ENCODE results near the gene CTAGE9. TPM values are rescaled to one million over a fixed set of nuclear protein-coding genes. Genes with fewer than 3 reads are reported as not detected.
"Not testable (repeated sequence)": the region's sequence is repeated elsewhere in the genome, so short reads cannot be mapped to it uniquely, and the experiment has no call there.

CTAGE9 gene, protein sequence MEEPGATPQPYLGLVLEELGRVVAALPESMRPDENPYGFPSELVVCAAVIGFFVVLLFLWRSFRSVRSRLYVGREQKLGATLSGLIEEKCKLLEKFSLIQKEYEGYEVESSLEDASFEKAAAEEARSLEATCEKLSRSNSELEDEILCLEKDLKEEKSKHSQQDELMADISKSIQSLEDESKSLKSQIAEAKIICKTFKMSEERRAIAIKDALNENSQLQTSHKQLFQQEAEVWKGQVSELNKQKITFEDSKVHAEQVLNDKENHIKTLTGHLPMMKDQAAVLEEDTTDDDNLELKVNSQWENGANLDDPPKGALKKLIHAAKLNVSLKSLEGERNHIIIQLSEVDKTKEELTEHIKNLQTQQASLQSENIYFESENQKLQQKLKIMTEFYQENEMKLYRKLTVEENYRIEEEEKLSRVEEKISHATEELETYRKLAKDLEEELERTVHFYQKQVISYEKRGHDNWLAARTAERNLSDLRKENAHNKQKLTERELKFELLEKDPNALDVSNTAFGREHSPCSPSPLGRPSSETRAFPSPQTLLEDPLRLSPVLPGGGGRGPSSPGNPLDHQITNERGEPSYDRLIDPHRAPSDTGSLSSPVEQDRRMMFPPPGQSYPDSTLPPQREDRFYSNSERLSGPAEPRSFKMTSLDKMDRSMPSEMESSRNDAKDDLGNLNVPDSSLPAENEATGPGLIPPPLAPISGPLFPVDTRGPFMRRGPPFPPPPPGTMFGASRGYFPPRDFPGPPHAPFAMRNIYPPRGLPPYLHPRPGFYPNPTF
- total RNA-seq = not detected

DNA sequence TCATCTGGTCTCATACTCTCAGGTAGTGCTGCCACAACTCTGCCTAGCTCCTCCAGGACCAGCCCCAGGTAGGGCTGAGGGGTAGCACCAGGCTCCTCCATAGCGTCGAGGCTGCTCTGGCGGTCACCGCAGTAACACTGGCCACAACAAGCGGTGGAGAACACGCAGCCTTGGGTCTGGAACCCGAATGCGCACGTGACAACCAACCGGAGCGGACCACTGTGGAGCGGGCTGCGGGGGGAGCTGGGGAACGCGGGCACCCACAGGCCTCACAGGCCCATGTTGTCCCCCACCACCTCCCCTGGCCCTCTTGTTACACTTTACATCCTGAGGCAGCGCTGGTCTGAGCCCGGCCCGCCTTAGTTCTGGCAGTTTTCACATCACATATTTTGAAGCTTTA, at the start of gene CTAGE9:
TSS of gene CTAGE9 (minus strand) at position 101 of the 400 bp plus-strand sequence. CDS start at position 101, 0 bp downstream.
- H3K9me3 Mint-ChIP-seq; DNase-seq; H3K4me1 Mint-ChIP-seq; ATAC-seq (ENCODE audit: low read depth); H3K27ac Mint-ChIP-seq; POLR2A ChIA-PET; H3K27me3 Mint-ChIP-seq; H3K4me3 Mint-ChIP-seq; H3K36me3 Mint-ChIP-seq: not testable (repeated sequence)

DNA sequence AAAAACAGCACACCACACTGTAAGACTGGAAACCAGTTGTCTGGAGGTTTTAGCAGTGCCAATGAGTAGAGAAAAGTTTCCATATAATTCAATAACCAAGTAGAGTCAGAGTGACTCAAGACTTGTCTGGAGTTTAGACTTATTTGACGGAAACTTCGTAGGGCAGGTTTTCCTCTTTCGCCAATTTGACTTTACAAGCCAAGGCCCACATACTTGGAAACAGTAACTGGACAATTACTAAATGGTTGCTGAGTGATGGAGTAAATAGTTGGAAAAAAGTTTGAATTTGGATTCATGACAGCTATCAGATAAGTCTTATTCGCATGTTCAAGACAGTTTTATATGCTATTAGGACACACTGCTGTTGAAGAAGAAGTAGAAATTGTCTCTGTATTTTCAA, 48.1 kb upstream of the CTAGE9 start:
- Mint-ChIP-seq H3K9me3 (no peaks in the 10 kb centered on the region), H3K27ac (no peak overlapping the region), H3K4me3 (no peak overlapping the region), H3K27me3 (peaks cover 20% of the 10 kb centered on the region), H3K4me1 (no peaks in the 10 kb centered on the region), H3K36me3 (no peaks in the 10 kb centered on the region)
- DNase-seq (no peak), ATAC-seq (ENCODE audit: low read depth) (no peak)
- POLR2A ChIA-PET = no interaction called here

DNA sequence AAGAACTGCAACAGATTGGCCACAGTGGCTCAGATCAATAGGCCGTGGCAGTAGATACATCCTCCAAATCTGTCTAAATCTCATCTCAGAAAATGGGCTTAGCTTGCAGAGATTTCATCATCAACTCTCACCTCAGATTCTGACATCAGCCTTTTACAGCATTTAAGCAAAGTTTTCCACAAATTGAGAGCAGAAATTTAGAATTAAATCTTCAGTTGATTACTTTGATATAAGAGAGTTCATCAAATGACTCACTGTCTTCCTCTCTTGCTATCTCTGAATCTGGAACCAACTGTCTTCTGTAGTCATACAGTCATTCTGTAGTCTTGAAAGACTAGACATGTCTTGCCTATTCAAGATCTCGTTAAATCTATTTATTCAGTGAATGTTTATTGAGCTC, 45.2 kb upstream of the CTAGE9 start:
- H3K36me3 Mint-ChIP-seq = no peaks in the 10 kb centered on the region
- ATAC-seq (ENCODE audit: low read depth) = no peak

DNA sequence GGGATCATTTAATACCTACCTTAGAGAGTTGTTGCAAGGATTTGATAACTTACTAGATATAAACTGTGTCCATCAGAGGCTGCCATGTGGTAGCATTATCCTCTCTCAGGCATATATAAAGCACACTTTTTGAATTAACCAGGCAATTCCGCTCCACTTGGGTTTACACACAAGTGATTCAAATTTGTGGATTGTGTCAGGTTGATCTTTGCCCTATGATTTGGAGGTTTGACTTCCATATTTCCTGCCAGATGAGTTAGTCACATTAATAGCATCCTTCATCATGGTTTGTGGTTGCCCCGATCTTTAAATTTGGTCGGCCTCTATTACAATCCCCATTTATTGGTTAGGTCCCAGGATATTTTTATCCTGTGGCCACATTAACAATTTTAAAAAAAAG, 44.8 kb upstream of the CTAGE9 start:
- POLR2A ChIA-PET = no interaction called here
- H3K9me3 Mint-ChIP-seq = no peaks in the 10 kb centered on the region
- peaks cover 21% of the 10 kb centered on the region for H3K27me3 Mint-ChIP-seq
- ATAC-seq (ENCODE audit: low read depth) (no peak), DNase-seq (no peak)
- H3K4me3 Mint-ChIP-seq = no peak overlapping the region
- no peaks in the 10 kb centered on the region for H3K4me1 Mint-ChIP-seq
- no peak overlapping the region for H3K27ac Mint-ChIP-seq
- H3K36me3 Mint-ChIP-seq = no peaks in the 10 kb centered on the region

More for the DNA sequence above, 45.2 kb upstream of the CTAGE9 start:
- POLR2A ChIA-PET = no interaction called here
- H3K27ac Mint-ChIP-seq = no peak overlapping the region
- H3K9me3 Mint-ChIP-seq = no peaks in the 10 kb centered on the region
- H3K4me3 Mint-ChIP-seq = no peak overlapping the region
- H3K4me1 Mint-ChIP-seq = no peaks in the 10 kb centered on the region
- no peak for DNase-seq
- peaks cover 21% of the 10 kb centered on the region for H3K27me3 Mint-ChIP-seq

DNA sequence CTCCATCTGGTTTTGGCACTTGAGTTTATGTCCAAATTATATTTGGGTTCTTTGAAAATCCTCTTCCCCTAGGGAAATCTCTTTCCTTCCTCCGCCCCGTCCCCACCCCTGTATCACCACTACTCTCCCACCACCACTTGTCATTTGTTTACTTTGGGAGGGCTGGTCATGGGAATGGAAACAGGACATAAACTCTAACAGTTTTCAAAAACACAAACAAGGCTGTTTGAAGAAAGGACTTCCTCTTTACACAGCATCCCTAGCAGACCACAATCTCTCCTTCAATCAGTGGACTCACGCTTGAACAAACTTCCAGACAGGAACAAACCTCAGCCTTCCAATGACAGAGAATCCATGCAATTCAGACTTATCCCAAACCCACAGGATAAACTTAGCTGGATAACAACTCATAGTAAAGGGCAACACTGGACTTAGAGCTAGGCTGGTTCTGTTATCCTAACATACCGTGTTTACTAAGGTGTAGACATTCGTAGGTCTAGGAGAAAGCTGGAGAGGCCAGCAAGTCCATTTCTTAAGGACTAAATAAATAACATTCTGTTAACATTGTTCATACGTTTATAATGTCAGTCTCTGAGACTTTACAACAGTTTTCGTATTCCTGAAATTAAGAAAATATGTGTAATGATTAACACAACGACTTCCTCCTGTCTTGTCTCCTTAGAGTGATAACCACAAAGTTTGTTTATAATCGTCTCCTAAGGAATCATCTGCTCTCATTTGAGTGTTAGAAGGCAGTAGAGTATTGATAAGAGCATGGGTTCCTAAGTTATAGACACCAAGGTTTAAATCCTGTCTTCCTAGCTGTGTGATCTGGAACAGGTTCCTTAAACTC, 44.1 kb upstream of the CTAGE9 start:
- POLR2A ChIA-PET = no interaction called here
- Mint-ChIP-seq H3K36me3 (no peaks in the 10 kb centered on the region), H3K4me1 (no peaks in the 10 kb centered on the region), H3K27ac (no peak overlapping the region), H3K27me3 (peaks cover 21% of the 10 kb centered on the region), H3K4me3 (no peak overlapping the region), H3K9me3 (no peaks in the 10 kb centered on the region)
- ATAC-seq (ENCODE audit: low read depth) (no peak), DNase-seq (no peak)

DNA sequence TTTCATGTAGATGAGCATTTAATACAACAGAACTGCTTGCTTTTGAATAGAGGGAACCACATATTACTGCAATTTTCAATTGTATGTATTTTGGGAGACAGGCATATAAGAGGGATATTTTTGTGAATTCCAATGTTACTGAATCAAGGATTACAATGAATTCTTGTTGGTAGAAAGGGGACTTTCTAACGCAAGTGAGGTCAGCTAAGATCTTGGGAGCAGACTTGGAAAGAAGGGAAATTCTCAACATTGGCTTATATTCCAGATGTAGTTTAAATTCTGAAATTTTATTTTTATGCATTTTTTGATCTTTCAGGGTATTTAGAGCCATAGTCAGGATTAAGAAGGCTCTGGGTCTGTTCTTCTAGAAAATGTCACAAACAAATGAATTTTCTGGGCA, 43.3 kb upstream of the CTAGE9 start:
- POLR2A ChIA-PET = no interaction called here
- H3K36me3 Mint-ChIP-seq = no peaks in the 10 kb centered on the region
- no peak overlapping the region for H3K4me3 Mint-ChIP-seq
- H3K4me1 Mint-ChIP-seq = no peaks in the 10 kb centered on the region
- H3K27me3 Mint-ChIP-seq = peaks cover 21% of the 10 kb centered on the region
- DNase-seq (no peak), ATAC-seq (ENCODE audit: low read depth) (no peak)
- no peak overlapping the region for H3K27ac Mint-ChIP-seq
- no peaks in the 10 kb centered on the region for H3K9me3 Mint-ChIP-seq

DNA sequence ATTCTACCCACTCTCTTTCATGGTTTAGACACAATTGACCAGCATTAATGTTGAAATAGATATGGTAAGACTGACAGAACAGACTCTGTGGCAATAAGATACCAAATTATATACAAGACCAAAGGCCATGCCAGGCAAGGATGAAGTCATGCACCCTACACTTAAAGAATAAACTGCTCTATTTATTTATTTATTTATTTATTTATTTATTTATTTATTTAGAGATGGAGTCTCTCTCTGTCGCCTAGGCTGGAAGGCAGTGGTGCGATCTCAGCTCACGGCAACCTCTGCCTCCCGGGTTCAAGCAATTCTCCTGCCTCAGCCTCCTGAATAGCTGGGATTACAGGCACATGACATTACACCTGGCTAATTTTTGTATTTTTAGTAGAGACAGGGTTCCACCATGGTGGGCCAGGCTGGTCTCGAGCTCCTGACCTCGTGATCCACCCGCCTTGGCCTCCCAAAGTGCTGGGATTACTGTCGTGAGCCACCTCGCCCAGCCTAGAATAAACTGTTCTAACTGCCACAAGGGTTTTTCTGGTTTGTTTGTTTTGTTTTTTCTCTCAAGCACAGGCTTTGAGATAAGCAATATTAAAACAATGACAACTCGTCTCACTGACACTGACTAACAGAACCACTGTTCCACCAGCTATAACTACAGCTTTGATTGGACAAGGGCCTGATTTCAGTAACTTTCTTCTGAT, 40.3 kb upstream of the CTAGE9 start:
- DNase-seq; POLR2A ChIA-PET; ATAC-seq (ENCODE audit: low read depth); H3K9me3 Mint-ChIP-seq; H3K4me3 Mint-ChIP-seq; H3K36me3 Mint-ChIP-seq; H3K4me1 Mint-ChIP-seq; H3K27ac Mint-ChIP-seq: not testable (repeated sequence)
- peaks cover 15% of the 10 kb centered on the region for H3K27me3 Mint-ChIP-seq

DNA sequence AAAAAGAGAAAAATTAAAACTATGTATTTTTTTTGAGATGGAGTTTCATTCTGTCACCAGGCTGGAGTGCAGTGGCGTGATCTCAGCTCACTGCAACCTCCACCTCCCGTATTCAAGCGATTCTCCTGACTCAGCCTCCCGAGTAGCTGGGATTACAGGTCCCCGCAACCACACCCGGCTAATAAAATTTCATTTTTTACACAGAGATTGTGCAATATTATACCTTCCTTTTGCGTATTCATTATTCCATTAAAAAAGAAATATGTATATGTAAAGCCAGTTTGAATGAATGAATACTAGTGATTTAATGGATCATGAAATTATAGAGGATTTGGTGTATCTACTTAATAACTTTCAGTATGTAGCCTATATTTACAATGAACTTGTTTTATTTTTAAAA, 38.2 kb upstream of the CTAGE9 start:
- H3K9me3 Mint-ChIP-seq = no peaks in the 10 kb centered on the region
- H3K27ac Mint-ChIP-seq = no peak overlapping the region
- no peak overlapping the region for H3K4me3 Mint-ChIP-seq
- H3K4me1 Mint-ChIP-seq = no peaks in the 10 kb centered on the region
- peaks cover 13% of the 10 kb centered on the region for H3K27me3 Mint-ChIP-seq
- DNase-seq (no peak), ATAC-seq (ENCODE audit: low read depth) (no peak)
- H3K36me3 Mint-ChIP-seq = no peaks in the 10 kb centered on the region
- POLR2A ChIA-PET = no interaction called here

DNA sequence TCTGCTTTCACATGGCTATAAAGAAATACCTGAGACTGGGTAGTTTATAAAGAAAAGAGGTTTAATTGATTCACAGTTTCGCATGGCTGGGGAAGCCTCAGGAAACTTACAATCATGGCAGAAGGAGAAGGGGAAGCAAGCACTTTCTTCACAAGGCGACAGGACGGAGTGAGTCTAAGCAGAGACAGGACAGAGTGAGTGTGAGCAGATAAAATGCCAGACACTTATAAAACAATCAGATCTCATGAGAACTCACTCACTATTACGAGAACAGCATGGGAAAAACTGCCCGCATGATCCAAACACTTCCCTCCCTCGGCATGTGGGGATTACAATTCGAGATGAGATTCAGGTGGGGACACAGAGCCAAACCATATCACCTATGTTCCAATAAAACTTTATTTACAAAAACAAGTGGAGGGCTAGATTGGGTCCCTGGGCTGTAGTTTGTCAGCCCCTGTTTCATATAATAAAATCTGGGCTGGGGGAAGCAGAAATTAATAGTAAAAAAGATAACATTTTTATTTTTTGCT, 37.1 kb upstream of the CTAGE9 start:
- DNase-seq (no peak), ATAC-seq (ENCODE audit: low read depth) (no peak)
- no peaks in the 10 kb centered on the region for H3K4me1 Mint-ChIP-seq
- peaks cover 8% of the 10 kb centered on the region for H3K27me3 Mint-ChIP-seq
- POLR2A ChIA-PET = no interaction called here
- no peaks in the 10 kb centered on the region for H3K36me3 Mint-ChIP-seq
- H3K4me3 Mint-ChIP-seq = no peak overlapping the region
- no peak overlapping the region for H3K27ac Mint-ChIP-seq
- no peaks in the 10 kb centered on the region for H3K9me3 Mint-ChIP-seq

DNA sequence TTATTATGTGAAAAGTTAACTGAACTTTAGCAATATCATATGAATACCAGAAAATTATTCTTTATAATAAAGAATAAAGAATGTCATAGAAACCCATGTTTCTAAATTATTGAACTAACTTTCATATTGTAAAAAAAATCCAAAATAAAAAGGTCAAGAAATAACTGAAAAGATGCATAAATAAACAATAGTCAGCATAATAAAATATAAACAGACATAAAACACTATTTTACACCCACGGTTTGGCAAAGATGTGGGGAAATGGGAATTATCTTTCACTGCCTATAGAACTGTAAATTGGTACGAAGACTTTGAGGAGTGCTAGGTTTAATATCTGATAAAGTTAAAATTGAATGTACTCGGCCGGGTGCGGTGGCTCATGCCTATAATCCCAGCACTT, 34.7 kb upstream of the CTAGE9 start:
- Mint-ChIP-seq H3K9me3 (no peaks in the 10 kb centered on the region), H3K27ac (no peak overlapping the region), H3K4me3 (no peak overlapping the region), H3K36me3 (no peaks in the 10 kb centered on the region), H3K27me3 (peaks cover 13% of the 10 kb centered on the region), H3K4me1 (no peaks in the 10 kb centered on the region)
- no peak for ATAC-seq (ENCODE audit: low read depth)
- POLR2A ChIA-PET = no interaction called here
- no peak for DNase-seq

DNA sequence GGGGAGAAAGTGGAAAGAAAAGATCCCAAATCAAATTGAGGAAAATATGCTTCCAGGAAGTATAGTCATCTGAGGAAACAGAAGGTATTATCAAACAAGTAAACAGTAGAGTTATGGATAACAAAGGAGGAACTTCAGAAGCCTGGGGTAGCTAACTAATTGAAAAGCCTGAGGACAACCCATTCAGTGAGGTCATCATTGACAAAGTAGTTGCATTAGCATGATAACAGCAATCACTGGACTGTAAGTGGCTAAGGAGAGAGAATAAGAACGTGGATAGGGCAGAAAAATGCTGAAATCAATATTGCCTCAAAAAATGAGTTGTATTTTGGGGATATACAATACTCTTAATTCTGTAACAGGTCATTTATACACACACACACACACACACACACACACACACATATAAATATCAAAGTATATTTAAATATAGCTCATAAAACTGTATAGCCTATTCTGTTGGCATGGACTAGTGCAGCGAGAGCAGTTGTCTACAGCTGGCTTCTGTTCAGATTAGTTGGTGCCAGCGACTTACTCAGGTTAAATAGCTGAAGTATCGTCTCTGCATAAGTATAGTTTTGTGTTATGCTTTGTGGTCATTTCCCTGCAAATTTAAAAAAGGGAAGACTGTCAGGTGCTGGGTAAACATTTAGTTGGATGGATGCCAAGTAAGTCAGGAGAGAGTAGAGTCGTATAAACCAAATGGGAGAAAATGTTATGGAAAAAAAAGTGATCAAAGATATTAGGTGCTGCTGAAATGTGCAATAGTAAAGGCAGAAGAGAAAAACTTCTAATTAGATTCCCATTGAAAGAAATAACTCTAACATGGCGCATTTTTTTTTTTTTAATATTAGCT, 33.8 kb upstream of the CTAGE9 start:
- POLR2A ChIA-PET = no interaction called here
- DNase-seq = no peak
- H3K36me3 Mint-ChIP-seq = no peaks in the 10 kb centered on the region

DNA sequence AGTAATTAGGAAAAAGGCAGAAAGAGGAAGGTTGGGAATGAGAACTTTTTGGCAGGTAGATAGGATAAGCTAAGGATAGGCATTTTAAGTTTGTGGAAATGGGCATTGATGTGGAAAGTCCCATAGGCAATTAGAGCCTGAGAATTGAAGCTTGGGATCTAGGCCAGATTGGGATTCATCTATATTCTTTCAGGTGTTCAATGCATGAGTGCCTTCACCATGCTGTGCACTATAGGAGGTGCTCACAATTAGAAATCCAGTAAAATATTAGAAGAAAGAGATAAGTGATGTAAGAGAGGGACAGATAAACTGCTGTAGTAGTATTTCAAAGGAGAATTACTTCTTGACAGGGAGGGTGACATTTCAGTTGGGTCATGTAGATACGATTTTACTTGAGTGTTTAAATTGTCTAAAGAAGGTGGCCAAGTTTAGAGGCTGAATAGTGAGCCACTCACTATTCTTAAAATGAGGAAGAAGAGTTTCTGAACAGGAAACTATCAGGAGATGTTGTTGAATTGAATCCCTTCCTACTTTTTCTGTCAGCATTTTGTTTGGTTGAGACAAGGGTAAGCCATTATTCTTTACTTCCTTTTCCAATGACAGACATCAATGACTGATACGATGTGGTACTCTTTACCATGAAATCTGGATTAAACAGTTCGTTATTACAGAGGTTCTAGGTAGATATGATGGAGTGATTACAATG, 31.0 kb upstream of the CTAGE9 start:
- Mint-ChIP-seq H3K4me1 (no peaks in the 10 kb centered on the region), H3K36me3 (no peaks in the 10 kb centered on the region), H3K9me3 (no peaks in the 10 kb centered on the region), H3K4me3 (no peak overlapping the region), H3K27ac (no peak overlapping the region), H3K27me3 (peaks cover 14% of the 10 kb centered on the region)
- DNase-seq (no peak), ATAC-seq (ENCODE audit: low read depth) (no peak)
- POLR2A ChIA-PET = no interaction called here

More for the DNA sequence above, 33.8 kb upstream of the CTAGE9 start:
- H3K27me3 Mint-ChIP-seq = peaks cover 13% of the 10 kb centered on the region
- no peak overlapping the region for H3K27ac Mint-ChIP-seq
- no peak overlapping the region for H3K4me3 Mint-ChIP-seq
- no peaks in the 10 kb centered on the region for H3K4me1 Mint-ChIP-seq
- no peaks in the 10 kb centered on the region for H3K9me3 Mint-ChIP-seq
- ATAC-seq (ENCODE audit: low read depth) = no peak

Data from activated naive CD8-positive, alpha-beta T cell treated with anti-CD3 and anti-CD28 coated beads, Interleukin-2, amount 10 ng/mL, durations not matched to agents 7 days and 5 days (primary cell).